ENCODE data around the gene PIP5K1C. TPM values are rescaled to one million over a fixed set of nuclear protein-coding genes. Genes with fewer than 3 reads are reported as not detected.

PIP5K1C gene
- total and polyA plus RNA-seq, 7 donors, result 8.7 to 22.4 (median 16.3) TPM

GRCh38 chr19:3743486-3743885 lies 43.2 kb upstream of the PIP5K1C start:
- H3K4me3 ChIP-seq, result no peak overlapping the region
- 91 to 95% (median 94%) methylated on average over 2 of the region's 2 CpGs for WGBS, 3 donors
- H3K27me3 ChIP-seq (ENCODE audit: insufficient read depth in 3 of 3, low read length in 2 of 3), result peaks cover 0 to 7% (median 0%) of the 10 kb centered on the region in 3 donors
- no peak overlapping the region for H3K27ac ChIP-seq
- ATAC-seq, result no peak
- TF ChIP-seq, protein P1, sequence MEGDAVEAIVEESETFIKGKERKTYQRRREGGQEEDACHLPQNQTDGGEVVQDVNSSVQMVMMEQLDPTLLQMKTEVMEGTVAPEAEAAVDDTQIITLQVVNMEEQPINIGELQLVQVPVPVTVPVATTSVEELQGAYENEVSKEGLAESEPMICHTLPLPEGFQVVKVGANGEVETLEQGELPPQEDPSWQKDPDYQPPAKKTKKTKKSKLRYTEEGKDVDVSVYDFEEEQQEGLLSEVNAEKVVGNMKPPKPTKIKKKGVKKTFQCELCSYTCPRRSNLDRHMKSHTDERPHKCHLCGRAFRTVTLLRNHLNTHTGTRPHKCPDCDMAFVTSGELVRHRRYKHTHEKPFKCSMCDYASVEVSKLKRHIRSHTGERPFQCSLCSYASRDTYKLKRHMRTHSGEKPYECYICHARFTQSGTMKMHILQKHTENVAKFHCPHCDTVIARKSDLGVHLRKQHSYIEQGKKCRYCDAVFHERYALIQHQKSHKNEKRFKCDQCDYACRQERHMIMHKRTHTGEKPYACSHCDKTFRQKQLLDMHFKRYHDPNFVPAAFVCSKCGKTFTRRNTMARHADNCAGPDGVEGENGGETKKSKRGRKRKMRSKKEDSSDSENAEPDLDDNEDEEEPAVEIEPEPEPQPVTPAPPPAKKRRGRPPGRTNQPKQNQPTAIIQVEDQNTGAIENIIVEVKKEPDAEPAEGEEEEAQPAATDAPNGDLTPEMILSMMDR (IDR thresholded peaks at IDR 0.05), result no peak
- no peaks in the 10 kb centered on the region for H3K9me3 ChIP-seq
- intact Hi-C loops (cut with DNase I), result no loop called here
- DNase-seq, result no peak
- H3K36me3 ChIP-seq (ENCODE audit: insufficient read depth in 1 of 2, low read depth in 1 of 2), result no peaks in the 10 kb centered on the region
- H3K4me1 ChIP-seq, result no peaks in the 10 kb centered on the region

DNA sequence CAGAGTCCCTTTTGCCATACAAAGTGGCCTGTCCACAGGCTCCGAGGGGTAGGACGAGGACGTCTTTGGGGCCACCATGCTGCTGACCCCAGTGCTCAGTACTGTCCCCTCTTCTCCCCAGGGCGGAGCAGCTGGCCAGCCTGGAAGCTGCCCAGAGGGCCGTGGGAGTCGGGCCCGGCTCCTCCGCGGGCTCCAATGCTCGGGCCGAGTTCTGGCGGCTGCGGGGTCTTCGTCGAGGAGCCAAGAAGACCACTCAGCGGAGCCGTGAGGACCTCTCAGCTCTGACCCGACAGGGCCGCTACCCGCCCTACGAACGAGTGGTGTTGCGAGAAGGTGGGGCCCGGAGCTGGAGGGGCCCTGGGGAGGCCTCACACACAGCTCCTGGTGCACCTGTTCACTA lies 40.2 kb upstream of the PIP5K1C start:
- WGBS, 3 donors, result 84 to 88% (median 85%) methylated on average over 24 of the region's 24 CpGs
- Histone ChIP-seq H3K4me1 (no peaks in the 10 kb centered on the region), H3K9me3 (no peaks in the 10 kb centered on the region), H3K4me3 (no peak overlapping the region), H3K36me3 (ENCODE audit: insufficient read depth in 1 of 2, low read depth in 1 of 2) (no peaks in the 10 kb centered on the region), H3K27me3 (ENCODE audit: insufficient read depth in 3 of 3, low read length in 2 of 3) (no peaks in the 10 kb centered on the region), H3K27ac (no peak overlapping the region)
- no peak for DNase-seq
- intact Hi-C loops (cut with DNase I), result no loop called here
- ATAC-seq, result no peak
- TF ChIP-seq, protein P1 (IDR thresholded peaks at IDR 0.05), result no peak

GRCh38 chr19:3738477-3739220 lies 38.4 kb upstream of the PIP5K1C start:
- ATAC-seq (no peak), DNase-seq (no peak)
- Histone ChIP-seq H3K4me1 (no peaks in the 10 kb centered on the region), H3K9me3 (no peaks in the 10 kb centered on the region), H3K27ac (no peak overlapping the region), H3K4me3 (no peak overlapping the region), H3K27me3 (ENCODE audit: insufficient read depth in 3 of 3, low read length in 2 of 3) (peaks cover 0 to 8% (median 0%) of the 10 kb centered on the region in 3 donors), H3K36me3 (ENCODE audit: insufficient read depth in 1 of 2, low read depth in 1 of 2) (no peaks in the 10 kb centered on the region)
- TF ChIP-seq, protein P1 (IDR thresholded peaks at IDR 0.05), result no peak
- 74 to 81% (median 78%) methylated on average over 32 of the region's 32 CpGs for WGBS, 3 donors
- intact Hi-C loops (cut with DNase I), result no loop called here

- intact Hi-C loops (cut with DNase I), result no loop called here
- no peak for DNase-seq
Observed at GRCh38 chr19:3737487-3738205, 37.4 kb upstream of the PIP5K1C start.

More at GRCh38 chr19:3737487-3738205, 37.4 kb upstream of the PIP5K1C start:
- ATAC-seq, result no peak
- H3K9me3 ChIP-seq, result no peaks in the 10 kb centered on the region
- H3K36me3 ChIP-seq (ENCODE audit: insufficient read depth in 1 of 2, low read depth in 1 of 2), result no peaks in the 10 kb centered on the region
- 70 to 73% (median 73%) methylated on average over 10 of the region's 10 CpGs for WGBS, 3 donors
- TF ChIP-seq, protein P1 (IDR thresholded peaks at IDR 0.05), result no peak
- H3K4me1 ChIP-seq, result no peaks in the 10 kb centered on the region
- peaks cover 0 to 8% (median 0%) of the 10 kb centered on the region in 3 donors for H3K27me3 ChIP-seq (ENCODE audit: insufficient read depth in 3 of 3, low read length in 2 of 3)
- no peak overlapping the region for H3K27ac ChIP-seq
- H3K4me3 ChIP-seq, result no peak overlapping the region
